GM19455 (cell line): ENCODE results near the gene PLCD1.

ENCODE experiments used
- ATAC-seq: cut with Tn5 transposase; IDR thresholded peaks from one replicate; pipeline ENCODE4 v1.9.1; 2021; ENCODE audit not compliant: unreplicated experiment

PLCD1 gene

DNA sequence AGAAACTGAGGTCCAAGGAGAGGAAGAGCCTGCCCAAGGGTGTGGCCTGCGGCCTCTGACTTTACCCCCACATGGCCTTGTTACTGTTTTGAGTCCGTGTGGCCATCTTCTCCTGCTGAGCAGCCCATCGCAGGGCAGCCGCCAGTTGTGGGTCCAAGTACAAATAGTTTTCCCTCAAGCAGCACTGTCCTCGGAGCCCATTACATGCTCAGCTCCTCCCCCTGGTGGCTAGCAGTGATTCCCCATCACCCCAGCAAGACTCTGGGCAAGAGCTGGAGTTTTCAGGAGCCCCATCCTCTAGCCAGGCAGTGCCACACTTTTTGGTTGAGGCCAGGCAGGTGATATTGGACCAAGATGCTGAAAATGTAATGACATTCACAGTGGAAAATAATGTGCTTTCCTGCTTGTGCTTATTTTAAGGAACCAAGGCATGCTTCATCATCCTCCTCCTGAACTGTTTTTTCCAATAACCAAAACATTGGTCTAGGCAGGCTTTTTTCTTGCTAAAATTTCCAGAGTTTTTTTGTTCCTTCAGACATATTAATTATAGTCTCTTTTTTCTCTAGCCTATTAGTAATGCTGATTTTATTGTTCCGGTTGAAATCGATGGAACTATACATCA, 62.1 kb downstream of the PLCD1 start:
- peak; percentile 59 for ATAC-seq

DNA sequence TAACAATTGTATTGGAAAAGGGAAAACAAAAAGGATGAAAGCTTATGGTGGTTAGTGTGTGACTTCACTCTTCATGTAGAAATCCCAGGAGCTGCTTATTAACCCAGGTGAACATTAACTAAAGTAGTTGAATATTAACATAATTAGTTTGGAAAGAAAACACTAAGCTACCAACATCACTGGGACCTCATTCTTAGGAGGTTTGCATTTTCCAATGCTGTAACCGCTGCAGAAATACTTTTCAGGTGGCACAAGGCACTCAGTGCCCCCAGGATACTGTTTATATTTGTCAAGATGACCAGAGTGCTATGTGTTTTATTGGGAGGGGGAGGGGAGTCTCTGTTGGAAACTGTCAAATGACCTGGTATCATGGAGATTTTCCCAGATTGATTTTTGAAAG, 64.7 kb downstream of the PLCD1 start:
- ATAC-seq, result no peak

DNA sequence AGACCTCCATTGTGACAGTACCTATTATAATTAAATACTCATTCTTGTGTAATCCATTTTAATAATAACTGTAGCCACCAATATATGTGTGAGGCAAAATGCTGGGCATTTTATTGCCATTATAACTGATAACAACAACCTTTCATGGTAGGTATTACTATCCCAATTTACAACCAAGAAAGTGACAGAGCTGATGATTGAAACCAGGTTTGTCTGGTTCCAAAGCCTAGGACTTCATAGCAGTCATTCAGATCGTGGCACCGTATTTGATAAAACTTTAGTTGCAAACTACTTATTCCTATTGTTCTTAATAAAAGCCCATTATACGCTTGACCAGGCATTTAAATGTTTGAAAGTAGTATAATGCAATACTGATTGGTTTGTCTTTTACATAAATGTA, 65.3 kb downstream of the PLCD1 start:
- no peak for ATAC-seq

DNA sequence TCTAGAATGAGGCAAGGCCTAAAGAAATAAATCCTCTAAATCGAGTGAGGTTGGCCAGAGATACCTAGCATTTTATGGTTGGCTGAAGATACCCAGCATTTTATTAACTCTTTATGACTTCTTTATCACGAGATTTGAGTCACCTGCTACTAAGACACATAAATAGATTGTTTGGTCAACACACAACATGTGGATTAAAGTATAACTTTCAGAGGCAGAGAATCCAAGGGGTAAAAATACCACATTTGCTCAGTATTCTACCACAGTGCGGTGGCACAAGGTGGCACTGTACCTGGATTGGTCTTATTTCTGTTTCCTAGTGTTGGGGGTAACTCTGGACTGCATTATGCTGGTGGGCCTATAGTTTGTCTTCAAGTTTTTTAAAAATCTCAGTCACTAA, 65.8 kb downstream of the PLCD1 start:
- ATAC-seq, result no peak

DNA sequence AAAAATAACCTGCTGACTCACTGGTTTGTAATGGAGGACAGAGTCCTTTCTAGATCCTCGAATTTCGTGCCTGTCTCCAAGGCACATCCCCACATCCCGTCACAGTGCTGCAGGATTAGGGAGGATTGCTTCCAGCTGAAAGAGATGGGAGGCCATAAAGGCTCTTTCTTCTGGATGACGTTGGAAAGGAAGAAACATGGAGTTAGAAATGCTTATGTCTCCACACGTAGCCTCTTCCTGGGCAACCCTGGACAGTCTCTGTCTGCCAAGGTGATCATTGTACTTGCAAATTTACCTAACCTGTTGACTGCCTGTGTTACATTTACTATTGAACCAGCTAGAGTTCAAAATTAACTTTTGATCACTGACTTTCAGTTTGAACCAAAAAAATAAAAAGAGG, 66.4 kb downstream of the PLCD1 start:
- ATAC-seq, result no peak

DNA sequence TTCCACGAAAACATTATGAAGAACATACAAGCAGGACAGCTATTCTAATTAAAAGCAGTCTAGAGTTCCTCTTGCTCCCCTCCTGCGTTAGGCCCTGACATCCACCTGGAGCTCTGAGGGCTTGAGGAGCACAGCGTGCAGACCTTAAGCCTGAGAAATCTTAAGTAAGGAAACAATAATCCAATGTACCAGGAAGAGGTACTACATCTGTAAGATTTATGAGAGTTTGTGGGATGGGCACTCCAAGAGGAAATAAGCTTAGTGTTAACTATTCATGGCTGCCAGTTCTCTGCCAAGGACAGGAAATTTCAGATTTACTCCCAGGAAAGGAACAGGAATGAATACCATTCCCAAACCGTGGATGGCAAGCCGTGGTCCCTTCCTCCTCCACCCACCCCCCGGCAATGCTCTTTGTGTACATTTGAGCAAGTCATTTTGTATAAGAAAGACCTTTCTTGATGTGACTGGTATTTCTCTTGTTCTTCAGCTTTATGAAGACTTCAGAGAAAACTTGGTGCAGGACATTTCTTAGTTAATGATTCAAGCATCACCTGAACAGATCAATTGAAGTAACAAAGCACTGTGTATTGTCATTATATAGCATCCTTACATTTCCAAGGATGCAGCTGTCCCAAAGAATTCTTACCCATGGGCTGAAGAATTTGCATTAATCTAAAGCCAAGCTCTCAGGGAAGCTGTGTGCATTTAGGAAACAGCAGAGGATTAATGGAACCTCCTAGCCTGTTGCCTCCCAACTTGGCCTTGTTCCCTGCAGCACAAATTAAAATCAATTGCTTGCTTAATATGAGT, 67.6 kb downstream of the PLCD1 start:
- ATAC-seq, result no peak

DNA sequence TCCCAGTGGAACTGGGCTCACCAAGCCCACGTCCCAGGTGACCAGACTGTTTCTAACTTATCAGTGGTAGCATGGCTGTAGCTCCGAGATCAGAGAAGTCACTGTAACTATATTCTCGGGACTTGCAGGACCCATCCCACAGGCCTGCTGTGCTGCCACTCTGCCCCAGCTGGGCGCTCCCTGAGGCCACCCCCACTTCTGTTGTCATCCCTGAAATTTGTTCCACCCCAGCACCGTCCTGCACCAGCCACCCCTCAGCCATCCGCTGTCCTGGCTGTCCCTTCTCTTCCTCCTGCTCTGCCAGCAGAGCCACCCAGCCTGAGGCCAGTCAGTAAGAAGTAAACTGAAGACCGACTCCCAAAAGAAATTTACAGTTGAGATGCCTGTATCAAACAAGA, 71.9 kb downstream of the PLCD1 start:
- no peak for ATAC-seq
